GM18909 (cell line): ENCODE results near the gene ANKRD16.
"Not testable (repeated sequence)": the region's sequence is repeated elsewhere in the genome, so short reads cannot be mapped to it uniquely, and the experiment has no call there.

Experiments used
- ATAC-seq: cut with Tn5 transposase; IDR thresholded peaks from one replicate; pipeline ENCODE4 v1.9.1; 2021; ENCODE audit warnings: mild to moderate bottlenecking; ENCODE audit not compliant: unreplicated experiment, poor library complexity

Gene ANKRD16

GRCh38 chr10:5889624-5890451 lies at the start of gene ANKRD16, which contains the start of gene FBH1:
ANKRD16 (minus strand) TSS chr10:5889893; CDS start chr10:5889354, 539 bp downstream.
FBH1 (plus strand) TSS chr10:5890243; CDS start chr10:5890346, 103 bp downstream.
- ATAC-seq = peak; percentile 87

GRCh38 chr10:5938291-5938690 lies 48.6 kb upstream of the ANKRD16 start:
- no peak for ATAC-seq

- ATAC-seq = no peak
These were observed 47.3 kb upstream of the ANKRD16 start for GRCh38 chr10:5937016-5937415.

GRCh38 chr10:5935628-5936027 lies 45.9 kb upstream of the ANKRD16 start:
- no peak for ATAC-seq

GRCh38 chr10:5933909-5934546 lies 44.3 kb upstream of the ANKRD16 start:
- no peak for ATAC-seq

GRCh38 chr10:5932345-5932744 lies 42.7 kb upstream of the ANKRD16 start:
- no peak for ATAC-seq

GRCh38 chr10:5930272-5930671 lies 40.6 kb upstream of the ANKRD16 start:
- no peak for ATAC-seq

- no peak for ATAC-seq
These were observed 39.7 kb upstream of the ANKRD16 start for GRCh38 chr10:5929442-5929841.

GRCh38 chr10:5927306-5927705 lies 37.6 kb upstream of the ANKRD16 start:
- ATAC-seq = no peak

- ATAC-seq = no peak
These were observed 35.2 kb upstream of the ANKRD16 start for GRCh38 chr10:5924889-5925288.

- ATAC-seq = no peak
These were observed 32.1 kb upstream of the ANKRD16 start for GRCh38 chr10:5921746-5922145.

- ATAC-seq = no peak
These were observed 29.9 kb upstream of the ANKRD16 start for GRCh38 chr10:5919568-5919967.

GRCh38 chr10:5918763-5919162 lies 29.1 kb upstream of the ANKRD16 start:
- no peak for ATAC-seq

GRCh38 chr10:5917305-5917704 lies 27.6 kb upstream of the ANKRD16 start:
- ATAC-seq = no peak

GRCh38 chr10:5915451-5915850 lies 25.8 kb upstream of the ANKRD16 start:
- ATAC-seq = no peak

- ATAC-seq = no peak
These were observed 24.0 kb upstream of the ANKRD16 start for GRCh38 chr10:5913736-5914135.

- ATAC-seq = no peak
These were observed 22.0 kb upstream of the ANKRD16 start for GRCh38 chr10:5911670-5912069.

GRCh38 chr10:5910323-5911100 lies 20.8 kb upstream of the ANKRD16 start:
- ATAC-seq = no peak

GRCh38 chr10:5908676-5909075 lies 19.0 kb upstream of the ANKRD16 start:
- ATAC-seq = not testable (repeated sequence)

GRCh38 chr10:5906651-5907050 lies 17.0 kb upstream of the ANKRD16 start:
- ATAC-seq = no peak
